ENCODE results near the gene ADGRG7. TPM values are rescaled to one million over a fixed set of nuclear protein-coding genes. Genes with fewer than 3 reads are reported as not detected.
A peak's percentile ranks its signal among the peaks of the same experiment; 100 is the strongest.

The ADGRG7 gene, protein sequence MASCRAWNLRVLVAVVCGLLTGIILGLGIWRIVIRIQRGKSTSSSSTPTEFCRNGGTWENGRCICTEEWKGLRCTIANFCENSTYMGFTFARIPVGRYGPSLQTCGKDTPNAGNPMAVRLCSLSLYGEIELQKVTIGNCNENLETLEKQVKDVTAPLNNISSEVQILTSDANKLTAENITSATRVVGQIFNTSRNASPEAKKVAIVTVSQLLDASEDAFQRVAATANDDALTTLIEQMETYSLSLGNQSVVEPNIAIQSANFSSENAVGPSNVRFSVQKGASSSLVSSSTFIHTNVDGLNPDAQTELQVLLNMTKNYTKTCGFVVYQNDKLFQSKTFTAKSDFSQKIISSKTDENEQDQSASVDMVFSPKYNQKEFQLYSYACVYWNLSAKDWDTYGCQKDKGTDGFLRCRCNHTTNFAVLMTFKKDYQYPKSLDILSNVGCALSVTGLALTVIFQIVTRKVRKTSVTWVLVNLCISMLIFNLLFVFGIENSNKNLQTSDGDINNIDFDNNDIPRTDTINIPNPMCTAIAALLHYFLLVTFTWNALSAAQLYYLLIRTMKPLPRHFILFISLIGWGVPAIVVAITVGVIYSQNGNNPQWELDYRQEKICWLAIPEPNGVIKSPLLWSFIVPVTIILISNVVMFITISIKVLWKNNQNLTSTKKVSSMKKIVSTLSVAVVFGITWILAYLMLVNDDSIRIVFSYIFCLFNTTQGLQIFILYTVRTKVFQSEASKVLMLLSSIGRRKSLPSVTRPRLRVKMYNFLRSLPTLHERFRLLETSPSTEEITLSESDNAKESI
- not detected for total RNA-seq

DNA sequence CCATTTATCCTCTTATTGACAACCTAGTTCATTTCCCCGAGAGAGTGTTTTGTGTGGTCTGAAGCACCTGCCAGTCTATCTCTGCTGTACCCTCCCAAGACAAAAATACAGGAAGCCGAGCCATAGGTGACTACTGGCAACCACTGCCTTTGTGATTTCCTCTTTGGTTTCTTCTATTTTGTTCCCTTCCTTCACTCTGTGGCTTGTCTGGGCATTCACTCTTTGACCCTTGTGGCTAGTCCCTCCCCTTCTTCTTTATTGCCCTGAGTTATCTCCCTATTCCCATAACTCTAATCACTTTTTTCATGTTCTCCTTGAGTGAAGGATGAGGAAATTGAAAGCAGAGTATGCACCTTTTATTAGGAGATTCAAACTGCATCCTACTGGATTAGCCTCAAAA is at the start of gene ADGRG7:
TSS of gene ADGRG7 (plus strand) at position 297 of the 400 bp plus-strand sequence. CDS start 256 bp downstream, outside the sequence.
- Histone ChIP-seq H3K4me1 (no peaks in the 10 kb centered on the region), H3K4me3 (no peak within 1 kb of the TSS), H3K9me3 (no peaks in the 10 kb centered on the region), H3K27ac (no peak within 1 kb of the TSS), H3K27me3 (no peaks in the 10 kb centered on the region), H3K36me3 (no peaks in the 10 kb centered on the region)
- TF ChIP-seq POLR2A (IDR thresholded peaks at IDR 0.05) (no peak), POLR2AphosphoS5 (IDR thresholded peaks at IDR 0.05) (no peak)
- TF ChIP-seq, protein P1, sequence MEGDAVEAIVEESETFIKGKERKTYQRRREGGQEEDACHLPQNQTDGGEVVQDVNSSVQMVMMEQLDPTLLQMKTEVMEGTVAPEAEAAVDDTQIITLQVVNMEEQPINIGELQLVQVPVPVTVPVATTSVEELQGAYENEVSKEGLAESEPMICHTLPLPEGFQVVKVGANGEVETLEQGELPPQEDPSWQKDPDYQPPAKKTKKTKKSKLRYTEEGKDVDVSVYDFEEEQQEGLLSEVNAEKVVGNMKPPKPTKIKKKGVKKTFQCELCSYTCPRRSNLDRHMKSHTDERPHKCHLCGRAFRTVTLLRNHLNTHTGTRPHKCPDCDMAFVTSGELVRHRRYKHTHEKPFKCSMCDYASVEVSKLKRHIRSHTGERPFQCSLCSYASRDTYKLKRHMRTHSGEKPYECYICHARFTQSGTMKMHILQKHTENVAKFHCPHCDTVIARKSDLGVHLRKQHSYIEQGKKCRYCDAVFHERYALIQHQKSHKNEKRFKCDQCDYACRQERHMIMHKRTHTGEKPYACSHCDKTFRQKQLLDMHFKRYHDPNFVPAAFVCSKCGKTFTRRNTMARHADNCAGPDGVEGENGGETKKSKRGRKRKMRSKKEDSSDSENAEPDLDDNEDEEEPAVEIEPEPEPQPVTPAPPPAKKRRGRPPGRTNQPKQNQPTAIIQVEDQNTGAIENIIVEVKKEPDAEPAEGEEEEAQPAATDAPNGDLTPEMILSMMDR (IDR thresholded peaks at IDR 0.05): no peak
- DNase-seq: no peak
- no peak for ATAC-seq (ENCODE audit: low FRiP score in 2 of 2)
- 59 to 63% methylated on average over 2 of the region's 2 CpGs for WGBS, 2 donors

DNA sequence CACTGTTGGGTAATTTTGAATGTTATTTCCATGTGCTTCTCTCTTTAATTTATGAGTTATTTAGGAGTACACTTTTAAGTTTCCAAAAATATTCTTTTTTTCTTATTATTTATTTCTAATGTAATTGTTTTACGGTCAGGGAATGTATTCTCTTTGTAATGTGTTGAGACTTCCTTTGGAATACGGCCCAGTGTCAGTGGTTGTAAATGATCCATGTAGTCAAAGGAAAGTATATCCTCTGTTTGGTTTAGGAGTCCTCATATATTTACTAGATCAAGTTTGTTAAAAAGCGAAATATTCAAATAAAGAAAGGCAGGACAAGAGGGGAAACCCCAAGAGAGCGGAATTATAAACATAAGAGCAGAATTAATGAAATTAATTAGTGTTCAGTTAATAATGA is 49.0 kb upstream of the ADGRG7 start:
- TF ChIP-seq POLR2AphosphoS5 (IDR thresholded peaks at IDR 0.05) (no peak), EP300 (IDR thresholded peaks at IDR 0.05) (no peak), POLR2A (IDR thresholded peaks at IDR 0.05) (no peak)
- TF ChIP-seq, protein P1 (IDR thresholded peaks at IDR 0.05): no peak
- WGBS, 2 donors: 56 to 68% methylated on average over 4 of the region's 4 CpGs
- ATAC-seq (ENCODE audit: low FRiP score in 2 of 2) (no peak), DNase-seq (no peak)
- Histone ChIP-seq H3K36me3 (no peaks in the 10 kb centered on the region), H3K27ac (no peak overlapping the region), H3K9me3 (no peaks in the 10 kb centered on the region), H3K4me1 (peaks cover 0 to 3% (median 0%) of the 10 kb centered on the region in 4 donors), H3K27me3 (no peaks in the 10 kb centered on the region), H3K4me3 (no peak overlapping the region)

DNA sequence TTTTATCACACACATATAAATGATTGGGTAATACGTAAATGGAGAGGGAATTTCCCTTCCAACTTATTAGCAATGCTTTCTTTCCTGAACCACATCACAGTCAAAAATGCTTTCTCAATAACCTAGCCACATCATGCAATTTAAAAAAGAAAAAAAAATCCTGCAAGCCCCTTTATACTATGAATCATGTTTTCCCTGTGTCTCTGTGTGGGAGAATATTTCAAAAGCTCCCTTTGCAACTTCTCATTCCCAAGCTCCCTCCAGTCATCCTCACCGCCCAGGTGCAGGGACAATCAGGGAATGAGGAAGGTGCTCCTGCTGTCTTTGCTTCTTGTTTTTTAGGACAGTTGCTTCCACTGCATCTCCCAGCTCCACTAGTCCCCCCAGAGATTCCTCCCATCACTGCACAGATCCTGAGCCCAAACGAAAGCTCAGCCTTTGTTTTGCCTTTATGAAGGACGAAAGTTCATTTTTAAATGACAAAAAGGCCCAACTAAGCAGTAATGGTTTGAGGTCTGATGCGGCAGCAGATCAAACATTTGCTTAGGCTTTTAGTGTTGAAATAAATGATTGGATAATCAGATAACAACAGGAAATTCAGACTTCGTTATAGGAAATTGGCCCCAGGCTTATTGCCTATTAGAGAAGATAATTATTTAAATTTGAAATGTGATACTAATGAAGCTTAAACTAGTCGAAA is 47.8 kb upstream of the ADGRG7 start:
- no peaks in the 10 kb centered on the region for H3K9me3 ChIP-seq
- no peak overlapping the region for H3K4me3 ChIP-seq
- H3K27ac ChIP-seq: peak overlapping the region in 1 of 4 donors; percentile 35
- WGBS, 2 donors: 72 to 77% methylated on average over 7 of the region's 7 CpGs
- H3K27me3 ChIP-seq: no peaks in the 10 kb centered on the region
- TF ChIP-seq EP300 (IDR thresholded peaks at IDR 0.05): no peak
- no peak for TF ChIP-seq POLR2AphosphoS5 (IDR thresholded peaks at IDR 0.05)
- TF ChIP-seq, protein P1 (IDR thresholded peaks at IDR 0.05): no peak
- ATAC-seq (ENCODE audit: low FRiP score in 2 of 2): peak in 1 of 2 donors; percentile 45
- peaks cover 0 to 3% (median 0%) of the 10 kb centered on the region in 4 donors for H3K4me1 ChIP-seq
- no peak for DNase-seq
- H3K36me3 ChIP-seq: no peaks in the 10 kb centered on the region

DNA sequence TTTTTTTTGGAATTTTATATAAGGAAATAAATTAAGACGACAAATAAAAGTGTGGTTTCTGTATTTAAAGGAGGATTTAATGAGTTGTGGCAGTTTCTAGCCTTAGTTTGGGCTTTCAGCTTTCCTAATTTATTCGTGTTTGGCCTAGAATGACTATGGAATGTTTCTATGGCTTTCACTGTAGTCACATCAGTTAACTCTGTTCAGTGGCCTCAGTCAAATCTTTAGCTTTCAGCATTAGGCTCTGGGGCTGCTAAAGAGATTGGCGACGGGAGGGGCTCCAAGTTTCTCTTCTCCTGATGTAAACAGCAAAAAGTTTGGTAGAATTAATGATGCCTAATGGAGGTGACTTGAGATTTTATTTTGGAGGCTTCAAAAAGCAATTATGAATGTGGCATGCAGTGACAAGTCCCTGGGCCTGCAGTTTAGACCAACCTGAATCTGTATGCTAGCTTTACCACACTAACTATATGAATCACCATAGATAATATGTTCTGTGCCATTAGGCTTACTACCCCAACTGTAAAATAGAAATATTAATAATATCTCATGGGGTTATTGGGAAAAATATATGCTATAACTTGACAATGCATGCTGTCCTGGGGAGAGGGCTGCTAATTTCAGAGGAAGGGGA is 47.1 kb upstream of the ADGRG7 start:
- no peak overlapping the region for H3K27ac ChIP-seq
- 85 to 88% methylated on average over 4 of the region's 4 CpGs for WGBS, 2 donors

More for the DNA sequence above, 47.1 kb upstream of the ADGRG7 start:
- Histone ChIP-seq H3K4me3 (no peak overlapping the region), H3K9me3 (no peaks in the 10 kb centered on the region), H3K27me3 (no peaks in the 10 kb centered on the region), H3K36me3 (no peaks in the 10 kb centered on the region), H3K4me1 (peaks cover 0 to 3% (median 0%) of the 10 kb centered on the region in 4 donors)
- no peak for TF ChIP-seq POLR2AphosphoS5 (IDR thresholded peaks at IDR 0.05)
- no peak for TF ChIP-seq POLR2A (IDR thresholded peaks at IDR 0.05)
- TF ChIP-seq, protein P1 (IDR thresholded peaks at IDR 0.05): no peak
- TF ChIP-seq EP300 (IDR thresholded peaks at IDR 0.05): no peak
- ATAC-seq (ENCODE audit: low FRiP score in 2 of 2) (no peak), DNase-seq (no peak)
